GM13976 (cell line): ENCODE results near the gene OVCH1.

Experiments
- DNase-seq: peaks from one replicate; pipeline ENCODE4 v3.0.0; 2012; ENCODE audit warnings: low spot score
- in situ Hi-C: fragments of 300-500 bp; cut with MboI; formaldehyde crosslinking; loops from one replicate; pipeline ENCODE4 v1.12.0; 2022; ENCODE audit warnings: low sequenced_read_pairs, mixed read lengths, inconsistent platforms; ENCODE audit not compliant: unreplicated experiment
- TF ChIP-seq, protein P1 (sequence below): IDR thresholded peaks from 2 replicates; pipeline ENCODE4 v1.5.1; 2012; ENCODE audit warnings: borderline replicate concordance, mild to moderate bottlenecking; ENCODE audit not compliant: insufficient read depth; ENCODE audit errors: extremely low read depth, missing control alignments, control extremely low read depth

OVCH1 gene

GRCh38 chr12:29460082-29460481 is 37.4 kb downstream of the OVCH1 start:
- DNase-seq: no peak
- in situ Hi-C loops: no loop called here
- TF ChIP-seq, protein P1, sequence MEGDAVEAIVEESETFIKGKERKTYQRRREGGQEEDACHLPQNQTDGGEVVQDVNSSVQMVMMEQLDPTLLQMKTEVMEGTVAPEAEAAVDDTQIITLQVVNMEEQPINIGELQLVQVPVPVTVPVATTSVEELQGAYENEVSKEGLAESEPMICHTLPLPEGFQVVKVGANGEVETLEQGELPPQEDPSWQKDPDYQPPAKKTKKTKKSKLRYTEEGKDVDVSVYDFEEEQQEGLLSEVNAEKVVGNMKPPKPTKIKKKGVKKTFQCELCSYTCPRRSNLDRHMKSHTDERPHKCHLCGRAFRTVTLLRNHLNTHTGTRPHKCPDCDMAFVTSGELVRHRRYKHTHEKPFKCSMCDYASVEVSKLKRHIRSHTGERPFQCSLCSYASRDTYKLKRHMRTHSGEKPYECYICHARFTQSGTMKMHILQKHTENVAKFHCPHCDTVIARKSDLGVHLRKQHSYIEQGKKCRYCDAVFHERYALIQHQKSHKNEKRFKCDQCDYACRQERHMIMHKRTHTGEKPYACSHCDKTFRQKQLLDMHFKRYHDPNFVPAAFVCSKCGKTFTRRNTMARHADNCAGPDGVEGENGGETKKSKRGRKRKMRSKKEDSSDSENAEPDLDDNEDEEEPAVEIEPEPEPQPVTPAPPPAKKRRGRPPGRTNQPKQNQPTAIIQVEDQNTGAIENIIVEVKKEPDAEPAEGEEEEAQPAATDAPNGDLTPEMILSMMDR: no peak

DNA sequence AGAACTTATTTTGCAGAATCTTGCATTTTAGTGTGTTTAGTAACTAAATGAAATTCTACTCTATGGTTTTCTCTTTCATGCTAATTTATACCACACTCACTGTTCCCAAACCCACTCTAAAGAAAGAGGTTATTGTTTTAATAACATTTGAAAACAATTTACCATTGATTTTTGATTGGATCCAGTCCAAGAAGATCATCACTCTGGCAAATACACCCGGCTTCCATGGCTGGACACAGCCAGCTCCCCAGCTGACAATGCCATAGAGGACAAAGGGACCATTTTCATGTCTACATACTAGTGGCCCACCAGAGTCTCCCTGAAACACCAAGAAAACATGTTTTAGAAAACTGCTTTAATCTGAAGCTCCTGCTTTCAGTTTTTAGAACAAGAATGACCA is 42.4 kb downstream of the OVCH1 start:
- in situ Hi-C loops: no loop called here
- TF ChIP-seq, protein P1: no peak
- no peak for DNase-seq

- no peak for DNase-seq
- in situ Hi-C loops: no loop called here
- TF ChIP-seq, protein P1: no peak
Observed at GRCh38 chr12:29451888-29452287, 45.6 kb downstream of the OVCH1 start.

DNA sequence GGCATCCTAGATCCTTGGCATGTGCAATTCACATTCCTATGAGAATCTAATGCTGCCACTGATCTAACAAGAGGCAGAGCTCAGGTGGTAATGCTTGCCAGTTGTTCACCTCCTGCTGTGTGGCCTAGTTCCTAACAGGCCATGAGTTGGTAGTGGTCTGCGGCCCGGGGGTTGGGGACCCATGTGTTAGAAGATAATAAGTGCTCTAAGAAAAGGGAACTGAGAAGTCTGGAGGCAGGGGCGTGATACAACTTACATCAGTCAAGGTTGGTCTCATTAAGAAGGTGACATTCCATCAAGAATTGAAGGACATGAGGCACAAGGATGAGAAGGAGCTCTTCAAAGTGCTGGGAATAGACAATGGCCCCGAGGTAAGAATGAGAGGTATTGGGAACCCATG is 49.3 kb downstream of the OVCH1 start:
- in situ Hi-C loops: no loop called here

DNA sequence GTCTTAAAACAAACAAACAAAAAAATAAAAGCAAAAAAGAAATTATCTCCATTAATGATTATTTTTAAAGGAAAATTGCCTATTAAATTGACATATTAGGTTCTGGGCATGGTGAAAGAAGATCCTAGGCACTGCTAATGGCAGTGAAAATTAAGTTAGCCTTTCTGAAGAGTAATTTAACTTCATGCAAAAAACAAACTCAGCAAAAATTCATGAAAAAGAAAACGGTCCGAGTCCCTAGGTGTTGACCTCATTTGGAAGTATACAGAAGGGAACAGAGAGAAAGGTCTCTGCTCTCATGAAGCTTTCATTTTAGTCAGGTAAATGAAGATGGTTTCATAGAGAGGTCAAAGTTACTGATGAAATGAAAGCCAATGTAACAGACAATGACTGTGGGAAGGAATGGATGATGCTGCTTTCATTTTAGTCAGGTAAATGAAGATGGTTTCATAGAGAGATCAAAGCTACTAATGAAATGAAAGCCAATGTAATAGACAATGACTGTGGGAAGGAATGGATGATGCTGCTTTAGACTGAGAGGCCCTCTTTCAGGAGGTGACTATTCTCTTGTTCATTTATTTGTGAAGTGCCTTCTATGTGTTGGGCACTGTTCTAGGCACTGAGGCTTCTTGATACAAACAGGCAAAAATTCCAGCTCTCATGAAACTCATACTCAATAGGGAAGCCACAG is 50.1 kb downstream of the OVCH1 start:
- no peak for DNase-seq
- TF ChIP-seq, protein P1: no peak
- in situ Hi-C loops: no loop called here

More for the DNA sequence above, 49.3 kb downstream of the OVCH1 start:
- DNase-seq: no peak
- TF ChIP-seq, protein P1: no peak

- no peak for DNase-seq
- in situ Hi-C loops: no loop called here
- TF ChIP-seq, protein P1: no peak
Observed at GRCh38 chr12:29439506-29439905, 58.0 kb downstream of the OVCH1 start.

- TF ChIP-seq, protein P1: no peak
- DNase-seq: no peak
- in situ Hi-C loops: no loop called here
Observed at GRCh38 chr12:29438752-29439408, 58.6 kb downstream of the OVCH1 start.
